GM12873 (cell line): ENCODE results near the gene SEMA4D.

Experiments used
- TF ChIP-seq, protein P1 (sequence below): IDR thresholded peaks from 2 replicates; pipeline ENCODE4 v1.5.1; 2012; ENCODE audit warnings: low read depth, mild to moderate bottlenecking, moderate library complexity, low read length, control low read depth; ENCODE audit not compliant: insufficient read depth; ENCODE audit errors: missing control alignments

The SEMA4D gene

DNA sequence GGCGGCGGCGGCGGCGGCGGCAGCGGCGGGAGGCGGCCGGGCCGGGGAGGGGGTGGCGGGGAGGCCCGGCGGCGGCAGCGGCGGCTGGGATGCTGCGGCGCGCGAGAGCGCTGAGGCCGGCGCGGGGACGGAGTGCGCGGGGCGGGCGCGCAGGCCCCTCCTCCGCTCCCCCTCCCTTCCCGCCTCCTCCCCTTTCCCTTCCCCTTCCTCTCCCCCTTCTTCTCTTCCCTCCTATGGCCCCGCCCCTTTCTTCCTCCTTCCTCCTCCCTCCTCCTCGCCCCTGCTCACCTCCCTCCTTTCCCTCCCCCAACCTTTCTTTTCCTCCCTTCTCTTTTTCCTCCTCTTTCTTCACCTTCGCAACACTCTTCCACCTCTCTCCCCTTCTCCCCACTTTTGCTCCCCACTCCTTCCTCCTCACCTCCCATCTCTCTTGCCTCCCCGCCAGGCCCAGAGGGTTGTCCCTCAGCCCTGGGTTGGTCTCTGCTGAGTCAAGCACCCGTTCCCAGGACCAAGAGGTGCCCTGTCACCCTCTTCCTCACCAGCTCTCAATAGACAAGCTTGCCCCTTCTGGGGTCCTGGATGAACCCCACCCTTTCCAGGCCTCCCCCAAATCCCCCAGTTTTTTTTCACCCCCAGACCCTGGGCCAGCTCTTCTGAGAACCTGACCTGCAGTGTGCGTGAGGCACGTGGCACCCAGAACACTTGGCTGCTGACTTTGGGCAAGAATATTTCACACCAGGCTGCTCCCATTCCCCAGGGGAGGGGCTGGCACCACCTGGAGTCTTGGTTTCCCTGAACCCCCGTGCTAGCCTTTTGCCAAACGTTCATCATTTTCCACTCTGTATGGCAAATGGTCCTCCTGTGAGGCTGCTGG lies at the start of gene SEMA4D:
Gene SEMA4D (minus strand): TSS at position 136 of the 874 bp plus-strand sequence. CDS start 92,657 bp downstream, outside the sequence.
- TF ChIP-seq, protein P1, sequence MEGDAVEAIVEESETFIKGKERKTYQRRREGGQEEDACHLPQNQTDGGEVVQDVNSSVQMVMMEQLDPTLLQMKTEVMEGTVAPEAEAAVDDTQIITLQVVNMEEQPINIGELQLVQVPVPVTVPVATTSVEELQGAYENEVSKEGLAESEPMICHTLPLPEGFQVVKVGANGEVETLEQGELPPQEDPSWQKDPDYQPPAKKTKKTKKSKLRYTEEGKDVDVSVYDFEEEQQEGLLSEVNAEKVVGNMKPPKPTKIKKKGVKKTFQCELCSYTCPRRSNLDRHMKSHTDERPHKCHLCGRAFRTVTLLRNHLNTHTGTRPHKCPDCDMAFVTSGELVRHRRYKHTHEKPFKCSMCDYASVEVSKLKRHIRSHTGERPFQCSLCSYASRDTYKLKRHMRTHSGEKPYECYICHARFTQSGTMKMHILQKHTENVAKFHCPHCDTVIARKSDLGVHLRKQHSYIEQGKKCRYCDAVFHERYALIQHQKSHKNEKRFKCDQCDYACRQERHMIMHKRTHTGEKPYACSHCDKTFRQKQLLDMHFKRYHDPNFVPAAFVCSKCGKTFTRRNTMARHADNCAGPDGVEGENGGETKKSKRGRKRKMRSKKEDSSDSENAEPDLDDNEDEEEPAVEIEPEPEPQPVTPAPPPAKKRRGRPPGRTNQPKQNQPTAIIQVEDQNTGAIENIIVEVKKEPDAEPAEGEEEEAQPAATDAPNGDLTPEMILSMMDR: no peak

DNA sequence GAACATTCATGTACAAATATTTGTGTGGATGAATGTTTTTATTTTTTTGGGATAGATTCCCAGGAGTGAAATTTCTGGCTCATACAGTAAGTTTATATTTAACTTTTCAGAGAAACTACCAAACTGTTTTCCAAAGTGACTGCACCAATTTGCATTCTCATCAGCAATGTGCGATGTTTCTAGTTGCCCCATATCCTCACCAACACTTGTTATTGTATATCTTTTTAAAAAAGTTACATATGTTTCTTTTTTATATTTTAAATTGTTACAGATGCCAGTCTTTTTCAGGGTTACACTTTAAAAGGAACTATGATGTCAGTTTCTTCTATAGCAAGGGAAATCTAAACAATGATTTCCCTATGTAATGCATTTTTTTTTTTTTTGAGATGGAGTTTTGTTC lies 49.1 kb upstream of the SEMA4D start:
- TF ChIP-seq, protein P1: no peak

- TF ChIP-seq, protein P1: no peak
Measured at GRCh38 chr9:89544279-89544661, 46.4 kb upstream of the SEMA4D start.

DNA sequence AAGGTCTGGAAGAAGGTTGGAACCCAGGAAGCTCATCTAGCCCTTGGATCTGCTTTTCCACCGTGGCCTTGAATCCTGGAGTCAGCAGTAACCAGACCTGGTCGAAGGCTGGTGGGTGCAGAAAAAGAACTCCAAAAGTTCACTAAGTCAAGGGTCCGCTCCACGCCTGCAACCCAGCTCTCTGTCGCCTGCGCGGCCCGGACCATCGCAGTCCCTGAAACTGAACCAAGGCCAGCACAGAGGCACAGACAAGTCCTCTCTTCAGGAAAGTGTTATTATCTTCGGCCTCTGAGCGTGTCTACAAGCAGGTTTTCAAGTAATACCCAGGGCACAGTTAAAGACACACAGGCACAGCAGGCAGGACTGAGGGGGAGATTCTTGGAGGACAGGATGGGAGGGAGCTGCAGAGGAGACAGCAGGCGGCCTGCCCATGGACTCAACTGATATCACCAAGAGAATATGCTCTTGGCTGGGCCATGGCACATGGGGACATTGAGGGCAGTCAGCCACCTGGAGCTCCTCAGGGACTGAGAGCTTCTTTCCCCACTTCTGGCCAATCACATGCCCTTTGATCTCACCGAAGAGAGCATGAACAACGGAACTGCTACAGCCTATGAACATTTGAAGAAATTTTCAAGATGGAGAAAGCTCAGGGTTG lies 45.8 kb upstream of the SEMA4D start:
- TF ChIP-seq, protein P1: no peak

DNA sequence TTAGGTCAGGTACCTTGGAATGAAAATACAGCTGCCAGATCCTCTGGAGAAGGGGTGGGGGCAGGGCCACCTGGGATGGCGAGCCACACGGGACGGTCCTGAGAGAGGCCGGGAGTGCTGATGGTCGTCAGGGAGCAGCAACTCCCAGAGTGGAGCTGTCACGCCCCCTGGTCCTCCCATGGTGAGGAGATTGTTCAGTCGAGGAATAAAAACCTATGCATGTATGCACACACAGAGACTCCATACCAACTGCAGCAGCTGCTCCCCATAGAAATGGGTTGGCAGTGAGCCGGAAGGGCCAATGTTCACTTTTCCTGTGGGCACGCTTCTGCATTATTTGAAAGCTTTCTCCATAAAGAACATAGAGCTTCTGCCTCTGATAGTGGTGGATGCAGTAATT lies 45.2 kb upstream of the SEMA4D start:
- TF ChIP-seq, protein P1: no peak

- TF ChIP-seq, protein P1: no peak
Measured at GRCh38 chr9:89542401-89543021, 44.6 kb upstream of the SEMA4D start.

DNA sequence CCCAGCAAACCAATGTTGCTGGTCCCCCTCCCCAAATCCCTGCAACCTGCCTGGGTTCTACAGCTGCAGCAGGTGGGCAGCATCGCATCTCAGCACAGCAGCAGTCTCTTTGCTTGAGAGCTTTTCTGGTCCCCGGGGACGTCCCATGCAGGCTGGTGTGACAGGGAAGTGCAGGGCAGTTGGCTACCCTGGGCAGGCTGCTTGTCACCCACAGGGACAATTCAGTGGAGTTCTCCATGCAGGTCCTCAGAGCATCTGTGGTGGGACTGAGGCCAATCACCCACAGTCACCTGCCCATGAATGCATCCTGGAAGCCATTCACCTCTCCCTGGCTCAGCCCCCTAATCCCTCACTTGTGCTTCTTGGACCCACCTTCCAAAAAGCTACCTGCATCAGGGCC lies 43.9 kb upstream of the SEMA4D start:
- TF ChIP-seq, protein P1: no peak
